ENCODE data around the gene MYT1. TPM values are rescaled to one million over a fixed set of nuclear protein-coding genes. Genes with fewer than 3 reads are reported as not detected.

Gene MYT1
- polyA plus RNA-seq, 1 of the 3 experiments (the other 2 are of a cell fraction) = 0.10 TPM

DNA sequence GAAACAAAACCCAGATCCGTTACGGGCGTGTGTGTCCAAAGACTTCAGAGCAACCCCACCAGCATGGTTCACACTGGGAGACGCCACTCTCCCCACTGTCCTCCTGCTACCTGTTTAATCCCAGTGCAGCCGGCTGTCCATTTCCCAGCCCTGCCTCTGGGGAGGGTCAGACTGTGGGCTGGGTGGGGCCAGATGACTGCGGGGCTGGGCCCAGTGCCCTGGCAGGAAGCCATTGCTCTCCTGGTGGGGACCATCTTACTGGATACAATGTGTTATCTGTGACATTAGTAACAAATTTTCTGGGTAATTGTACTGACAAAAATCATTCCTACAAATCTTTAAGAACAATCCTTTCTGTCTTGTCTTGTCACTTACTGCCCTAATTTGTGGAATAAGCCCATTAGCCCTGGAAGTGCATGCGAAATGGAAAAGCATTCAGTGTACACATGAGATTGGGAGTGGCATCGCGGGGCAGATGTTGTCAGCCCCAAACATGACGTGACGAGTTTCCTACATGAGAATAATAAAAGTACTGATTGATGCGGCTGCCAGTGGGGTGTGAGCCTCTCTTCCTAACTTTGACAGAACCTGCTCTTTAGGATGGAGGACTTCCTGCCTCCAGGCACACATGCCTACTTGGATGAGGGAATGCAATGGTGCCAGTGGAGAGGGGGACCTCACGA, 53.4 kb downstream of the MYT1 start:
- Histone ChIP-seq H2AFZ (ENCODE audit: low read depth) (no peak overlapping the region), H3K27me3 (ENCODE audit: insufficient read depth) (no peaks in the 10 kb centered on the region; the same call in 1 of the 2 replicates), H3K4me3 (ENCODE audit: low read depth in 2 of 2, low read length in 1 of 2) (no peak overlapping the region), H3K4me2 (no peak overlapping the region), H3K9me3 (no peaks in the 10 kb centered on the region), H3F3A (replicated peaks; ENCODE audit: insufficient read depth) (no peaks in the 10 kb centered on the region), H3K9ac (no peak overlapping the region), H3K36me3 (replicated peaks in 1 of 2; ENCODE audit: control insufficient read depth in 1 of 2, insufficient read depth in 2 of 2, low read length in 1 of 2) (no peaks in the 10 kb centered on the region), H3K79me2 (ENCODE audit: insufficient read depth) (no peaks in the 10 kb centered on the region), H3K27ac (ENCODE audit: low read depth in 2 of 2, low read length in 1 of 2) (no peak overlapping the region; a peak in 1 of 4 replicates), H3K9me2 (no peaks in the 10 kb centered on the region), H4K20me1 (ENCODE audit: insufficient read depth) (no peaks in the 10 kb centered on the region), H3K4me1 (ENCODE audit: control insufficient read depth in 1 of 2, insufficient read depth in 2 of 2, low read depth in 1 of 2, low read length in 1 of 2) (peaks cover 0 to 41% of the 10 kb centered on the region in 2 experiments; a peak in 1 of 4 replicates)
- 69% methylated on average over 13 of the region's 13 CpGs for WGBS (ENCODE audit: low lambda C conversion rate)
- DNase-seq = peak; percentile 55
- TF ChIP-seq MXI1 (IDR thresholded peaks at IDR 0.05; ENCODE audit: low read depth, low read length) (no peak), NFIC (IDR thresholded peaks at IDR 0.05; ENCODE audit: borderline replicate concordance) (no peak), GATA2 (CRISPR knock-in tag; IDR thresholded peaks at IDR 0.05) (no peak), RCOR1 (IDR thresholded peaks at IDR 0.05; ENCODE audit: low read length) (no peak), TCF12 (IDR thresholded peaks at IDR 0.05) (no peak), FOXM1 (IDR thresholded peaks at IDR 0.05; ENCODE audit: low read depth) (no peak), RXRA (IDR thresholded peaks at IDR 0.05; ENCODE audit: borderline replicate concordance, low read depth) (no peak), NRF1 (IDR thresholded peaks at IDR 0.05; ENCODE audit: low read depth, low read length) (no peak), JUND (IDR thresholded peaks at IDR 0.05) (no peak), POLR2AphosphoS5 (IDR thresholded peaks at IDR 0.05; ENCODE audit: low read depth, low read length) (no peak), MEF2A (IDR thresholded peaks at IDR 0.05; ENCODE audit: borderline replicate concordance, low read depth) (no peak), EP300 (IDR thresholded peaks at IDR 0.05; ENCODE audit: borderline replicate concordance in 1 of 2, low read depth in 1 of 2, low read length in 1 of 2) (no peak), SIN3A (IDR thresholded peaks at IDR 0.05; ENCODE audit: borderline replicate concordance, low read depth, low read length) (no peak)
- TF ChIP-seq, protein P1, sequence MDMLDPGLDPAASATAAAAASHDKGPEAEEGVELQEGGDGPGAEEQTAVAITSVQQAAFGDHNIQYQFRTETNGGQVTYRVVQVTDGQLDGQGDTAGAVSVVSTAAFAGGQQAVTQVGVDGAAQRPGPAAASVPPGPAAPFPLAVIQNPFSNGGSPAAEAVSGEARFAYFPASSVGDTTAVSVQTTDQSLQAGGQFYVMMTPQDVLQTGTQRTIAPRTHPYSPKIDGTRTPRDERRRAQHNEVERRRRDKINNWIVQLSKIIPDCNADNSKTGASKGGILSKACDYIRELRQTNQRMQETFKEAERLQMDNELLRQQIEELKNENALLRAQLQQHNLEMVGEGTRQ (IDR thresholded peaks at IDR 0.05; ENCODE audit: borderline replicate concordance, low read depth, low read length) = no peak
- TF ChIP-seq, protein P2, sequence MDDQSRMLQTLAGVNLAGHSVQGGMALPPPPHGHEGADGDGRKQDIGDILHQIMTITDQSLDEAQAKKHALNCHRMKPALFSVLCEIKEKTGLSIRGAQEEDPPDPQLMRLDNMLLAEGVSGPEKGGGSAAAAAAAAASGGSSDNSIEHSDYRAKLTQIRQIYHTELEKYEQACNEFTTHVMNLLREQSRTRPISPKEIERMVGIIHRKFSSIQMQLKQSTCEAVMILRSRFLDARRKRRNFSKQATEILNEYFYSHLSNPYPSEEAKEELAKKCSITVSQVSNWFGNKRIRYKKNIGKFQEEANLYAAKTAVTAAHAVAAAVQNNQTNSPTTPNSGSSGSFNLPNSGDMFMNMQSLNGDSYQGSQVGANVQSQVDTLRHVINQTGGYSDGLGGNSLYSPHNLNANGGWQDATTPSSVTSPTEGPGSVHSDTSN (IDR thresholded peaks at IDR 0.05) = no peak
- TF ChIP-seq, protein P3, sequence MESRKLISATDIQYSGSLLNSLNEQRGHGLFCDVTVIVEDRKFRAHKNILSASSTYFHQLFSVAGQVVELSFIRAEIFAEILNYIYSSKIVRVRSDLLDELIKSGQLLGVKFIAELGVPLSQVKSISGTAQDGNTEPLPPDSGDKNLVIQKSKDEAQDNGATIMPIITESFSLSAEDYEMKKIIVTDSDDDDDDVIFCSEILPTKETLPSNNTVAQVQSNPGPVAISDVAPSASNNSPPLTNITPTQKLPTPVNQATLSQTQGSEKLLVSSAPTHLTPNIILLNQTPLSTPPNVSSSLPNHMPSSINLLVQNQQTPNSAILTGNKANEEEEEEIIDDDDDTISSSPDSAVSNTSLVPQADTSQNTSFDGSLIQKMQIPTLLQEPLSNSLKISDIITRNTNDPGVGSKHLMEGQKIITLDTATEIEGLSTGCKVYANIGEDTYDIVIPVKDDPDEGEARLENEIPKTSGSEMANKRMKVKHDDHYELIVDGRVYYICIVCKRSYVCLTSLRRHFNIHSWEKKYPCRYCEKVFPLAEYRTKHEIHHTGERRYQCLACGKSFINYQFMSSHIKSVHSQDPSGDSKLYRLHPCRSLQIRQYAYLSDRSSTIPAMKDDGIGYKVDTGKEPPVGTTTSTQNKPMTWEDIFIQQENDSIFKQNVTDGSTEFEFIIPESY (IDR thresholded peaks at IDR 0.05; ENCODE audit: borderline replicate concordance, low read depth) = no peak
- POLR2A ChIA-PET = no interaction called here
- CTCF ChIA-PET = no interaction called here
